ENCODE measurements around the gene SH2D7.
A peak's percentile ranks its signal among the peaks of the same experiment; 100 is the strongest.

The SH2D7 gene

DNA sequence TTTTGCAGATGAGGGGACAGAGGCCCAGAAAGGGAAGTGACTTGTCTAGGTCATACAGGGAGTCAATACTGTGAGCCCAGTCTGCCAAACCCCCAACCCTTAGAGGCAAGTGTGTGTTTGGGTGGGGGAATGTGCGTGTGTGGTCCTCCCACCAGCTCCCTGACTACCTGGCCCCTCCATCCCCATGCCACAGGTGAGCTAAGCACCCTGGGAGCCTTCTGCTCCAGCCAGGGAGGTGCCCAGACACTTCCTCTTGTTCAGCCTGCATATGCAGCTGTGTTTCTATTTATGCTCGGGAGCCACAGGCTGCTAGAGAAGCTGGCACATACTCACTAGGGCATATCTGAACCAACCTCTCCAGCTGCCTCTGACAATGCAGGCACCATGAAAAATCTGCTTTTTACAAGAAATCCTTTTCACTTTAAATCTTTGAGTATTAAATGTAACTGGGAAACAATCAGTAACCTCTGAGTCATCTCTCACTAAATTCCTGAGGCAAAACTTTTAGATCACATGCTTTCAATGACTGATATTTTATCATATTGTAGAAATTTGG lies 35.6 kb upstream of the SH2D7 start:
- Histone ChIP-seq H3K9ac (ENCODE audit: insufficient read length) (no peak overlapping the region), H3K4me3 (no peak overlapping the region), H3K9me3 (ENCODE audit: low read depth, low read length) (no peaks in the 10 kb centered on the region), H3K27ac (peak overlapping the region; percentile 28; the same call in 1 of the 2 replicates), H3K36me3 (ENCODE audit: insufficient read depth, low read length) (peaks cover 42% of the 10 kb centered on the region)
- no peak for TF ChIP-seq EZH2 (IDR thresholded peaks at IDR 0.05)
- no peak for TF ChIP-seq FOXP2 (optimal IDR thresholded peaks at IDR 0.05; ENCODE audit: control extremely low read depth, extremely low read length, insufficient read depth)
- no peak for TF ChIP-seq POLR2AphosphoS5 (IDR thresholded peaks at IDR 0.05; ENCODE audit: borderline replicate concordance, low read depth, low read length)
- no peak for DNase-seq (ENCODE audit: low read depth, low spot score)

DNA sequence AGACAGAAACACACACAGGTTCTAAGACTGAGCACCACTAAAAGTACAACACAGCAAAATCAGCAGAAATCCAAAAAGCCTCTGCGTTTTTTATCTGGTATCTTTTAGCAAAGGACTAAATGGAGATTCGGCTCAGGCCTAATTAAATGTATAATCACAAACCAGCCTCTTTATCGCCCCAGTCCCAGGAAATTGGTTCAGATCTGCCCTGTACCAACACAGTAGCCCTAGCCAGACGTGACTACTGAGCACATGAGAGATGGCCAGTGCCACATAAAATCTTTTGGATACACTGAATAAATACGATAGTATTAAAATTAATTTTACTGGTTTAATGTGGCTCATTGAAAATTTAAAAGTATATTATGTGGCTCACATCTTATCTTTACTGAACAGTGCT lies 34.6 kb upstream of the SH2D7 start:
- Histone ChIP-seq H3K27ac (peak overlapping the region; percentile 77), H3K36me3 (ENCODE audit: insufficient read depth, low read length) (peaks cover 33% of the 10 kb centered on the region), H3K4me3 (no peak overlapping the region), H3K9ac (ENCODE audit: insufficient read length) (peak overlapping the region; percentile 41), H3K9me3 (ENCODE audit: low read depth, low read length) (no peaks in the 10 kb centered on the region)
- DNase-seq (ENCODE audit: low read depth, low spot score): no peak
- no peak for TF ChIP-seq FOXP2 (optimal IDR thresholded peaks at IDR 0.05; ENCODE audit: control extremely low read depth, extremely low read length, insufficient read depth)
- no peak for TF ChIP-seq EZH2 (IDR thresholded peaks at IDR 0.05)
- TF ChIP-seq POLR2AphosphoS5 (IDR thresholded peaks at IDR 0.05; ENCODE audit: borderline replicate concordance, low read depth, low read length): no peak

DNA sequence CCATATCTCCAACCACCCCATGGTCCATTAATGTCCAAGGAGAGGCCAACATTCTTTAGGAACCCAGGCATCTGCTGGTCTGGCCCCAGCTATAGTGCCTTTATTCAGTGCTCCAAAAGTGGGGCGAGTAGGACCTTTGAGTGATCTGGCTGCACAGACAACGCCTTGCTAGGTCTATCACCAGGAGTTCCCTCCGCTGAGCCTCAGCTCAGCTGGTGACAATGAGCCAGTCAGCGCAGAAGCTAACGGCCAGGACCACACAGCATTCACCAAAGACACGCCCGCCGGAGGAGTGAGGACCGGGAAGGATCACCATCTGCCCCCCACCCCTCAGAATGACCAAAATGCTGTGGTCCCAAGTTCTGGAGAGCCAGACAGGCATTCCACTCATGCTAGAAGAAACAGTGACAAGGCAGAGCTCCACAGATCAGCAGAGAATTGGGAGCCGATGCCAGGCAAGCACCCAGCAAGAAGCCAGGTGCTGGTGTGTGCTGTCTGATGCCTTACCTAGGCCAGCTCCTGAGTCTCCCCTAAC lies 33.9 kb upstream of the SH2D7 start:
- Histone ChIP-seq H3K9me3 (ENCODE audit: low read depth, low read length) (no peaks in the 10 kb centered on the region), H3K9ac (ENCODE audit: insufficient read length) (no peak overlapping the region), H3K27ac (peak overlapping the region; percentile 77), H3K4me3 (no peak overlapping the region), H3K36me3 (ENCODE audit: insufficient read depth, low read length) (peaks cover 26% of the 10 kb centered on the region)
- DNase-seq (ENCODE audit: low read depth, low spot score): no peak
- TF ChIP-seq POLR2AphosphoS5 (IDR thresholded peaks at IDR 0.05; ENCODE audit: borderline replicate concordance, low read depth, low read length) (no peak), EZH2 (IDR thresholded peaks at IDR 0.05) (no peak), FOXP2 (optimal IDR thresholded peaks at IDR 0.05; ENCODE audit: control extremely low read depth, extremely low read length, insufficient read depth) (no peak)

DNA sequence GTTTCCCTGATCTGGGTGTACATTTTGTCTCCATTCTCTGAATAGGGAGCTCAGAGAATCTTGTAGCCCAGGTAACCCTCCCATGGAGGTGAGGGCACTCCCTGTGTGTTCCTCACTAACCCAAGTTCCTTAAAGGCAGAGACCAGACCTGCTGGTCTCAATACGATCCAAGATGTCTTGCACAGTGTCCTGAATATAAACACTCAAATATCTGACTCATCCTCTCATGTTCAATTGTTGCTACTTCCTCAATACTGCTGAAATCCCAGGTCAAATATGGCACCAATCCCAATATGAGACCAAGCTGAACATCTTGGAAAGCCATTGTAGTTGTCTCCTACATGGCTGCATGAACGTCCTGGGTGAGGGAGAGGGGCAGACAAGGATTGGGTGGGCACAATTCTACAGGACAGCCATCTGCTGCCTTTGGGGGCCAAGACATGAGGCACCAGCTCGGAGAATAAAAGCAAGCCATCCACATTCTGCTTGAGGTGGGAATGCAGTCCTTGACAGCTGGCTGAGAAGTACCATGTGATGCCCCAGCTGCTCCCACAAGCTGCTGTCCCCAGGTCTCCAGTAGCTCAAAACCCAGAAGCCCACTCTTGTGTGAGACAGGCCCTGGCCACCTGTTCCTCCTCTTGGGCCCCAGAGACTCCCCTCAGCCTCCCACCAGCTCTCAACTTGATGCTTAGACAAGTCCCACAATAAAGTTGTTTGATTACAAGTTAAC lies 33.1 kb upstream of the SH2D7 start:
- no peak overlapping the region for H3K9ac ChIP-seq (ENCODE audit: insufficient read length)
- H3K27ac ChIP-seq: no peak overlapping the region
- DNase-seq (ENCODE audit: low read depth, low spot score): no peak

DNA sequence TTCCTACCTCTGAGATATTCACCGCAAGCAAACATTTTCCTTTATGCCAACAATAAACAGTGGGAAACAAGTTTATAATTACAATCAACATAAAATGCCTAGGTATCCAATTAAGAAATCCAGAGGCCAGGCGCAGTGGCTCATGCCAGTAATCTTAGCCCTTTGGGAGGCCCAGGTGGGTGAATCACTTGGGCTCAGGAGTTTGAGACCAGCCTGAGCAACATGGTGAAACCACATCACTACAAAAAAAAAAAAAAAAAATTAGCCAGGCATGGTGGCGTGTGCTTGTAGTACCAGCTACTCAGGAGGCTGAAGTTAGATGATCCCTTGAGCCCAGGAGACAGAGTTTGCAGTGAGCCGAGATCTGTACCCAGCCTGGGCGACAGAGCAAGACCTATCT lies 32.1 kb upstream of the SH2D7 start:
- Histone ChIP-seq H3K9me3 (ENCODE audit: low read depth, low read length) (no peaks in the 10 kb centered on the region), H3K27ac (no peak overlapping the region), H3K36me3 (ENCODE audit: insufficient read depth, low read length) (peaks cover 8% of the 10 kb centered on the region; the same call in 1 of the 2 replicates), H3K9ac (ENCODE audit: insufficient read length) (no peak overlapping the region), H3K4me3 (no peak overlapping the region)
- TF ChIP-seq FOXP2 (optimal IDR thresholded peaks at IDR 0.05; ENCODE audit: control extremely low read depth, extremely low read length, insufficient read depth) (no peak), EZH2 (IDR thresholded peaks at IDR 0.05) (no peak), POLR2AphosphoS5 (IDR thresholded peaks at IDR 0.05; ENCODE audit: borderline replicate concordance, low read depth, low read length) (no peak)
- no peak for DNase-seq (ENCODE audit: low read depth, low spot score)

More for the DNA sequence above, 33.1 kb upstream of the SH2D7 start:
- peaks cover 18% of the 10 kb centered on the region for H3K36me3 ChIP-seq (ENCODE audit: insufficient read depth, low read length)
- no peak for TF ChIP-seq FOXP2 (optimal IDR thresholded peaks at IDR 0.05; ENCODE audit: control extremely low read depth, extremely low read length, insufficient read depth)
- TF ChIP-seq EZH2 (IDR thresholded peaks at IDR 0.05): no peak
- no peak for TF ChIP-seq POLR2AphosphoS5 (IDR thresholded peaks at IDR 0.05; ENCODE audit: borderline replicate concordance, low read depth, low read length)
- no peaks in the 10 kb centered on the region for H3K9me3 ChIP-seq (ENCODE audit: low read depth, low read length)
- H3K4me3 ChIP-seq: no peak overlapping the region

DNA sequence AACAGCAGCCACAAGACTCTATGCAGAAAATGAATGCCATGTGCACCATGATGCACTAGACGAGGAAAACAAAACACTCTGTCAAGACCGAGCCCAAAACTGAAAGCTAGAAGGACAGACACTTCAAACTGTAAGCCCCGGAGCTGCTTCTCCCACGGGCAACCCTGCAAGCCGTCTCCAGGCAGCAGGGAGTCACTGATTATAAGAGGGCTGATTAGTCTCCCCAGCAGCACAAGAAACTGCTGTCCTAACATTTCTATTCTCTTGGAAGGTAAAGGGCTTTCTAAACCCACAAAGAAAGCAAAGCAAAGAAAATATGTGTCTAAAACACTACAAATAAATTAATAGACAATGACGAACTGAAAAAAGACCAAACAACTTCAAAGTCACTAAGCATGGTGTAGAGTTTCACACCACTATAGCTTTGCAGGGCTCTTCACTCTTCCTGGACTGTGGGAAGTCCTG lies 30.4 kb upstream of the SH2D7 start:
- Histone ChIP-seq H3K27ac (peak overlapping the region; percentile 57), H3K9ac (ENCODE audit: insufficient read length) (peak overlapping the region; percentile 54), H3K4me3 (peak overlapping the region; percentile 48), H3K36me3 (ENCODE audit: insufficient read depth, low read length) (peaks cover 9% of the 10 kb centered on the region; the same call in 1 of the 2 replicates), H3K9me3 (ENCODE audit: low read depth, low read length) (no peaks in the 10 kb centered on the region)
- no peak for DNase-seq (ENCODE audit: low read depth, low spot score)
- TF ChIP-seq POLR2AphosphoS5 (IDR thresholded peaks at IDR 0.05; ENCODE audit: borderline replicate concordance, low read depth, low read length) (no peak), FOXP2 (optimal IDR thresholded peaks at IDR 0.05; ENCODE audit: control extremely low read depth, extremely low read length, insufficient read depth) (peak; percentile 68), EZH2 (IDR thresholded peaks at IDR 0.05) (no peak)

DNA sequence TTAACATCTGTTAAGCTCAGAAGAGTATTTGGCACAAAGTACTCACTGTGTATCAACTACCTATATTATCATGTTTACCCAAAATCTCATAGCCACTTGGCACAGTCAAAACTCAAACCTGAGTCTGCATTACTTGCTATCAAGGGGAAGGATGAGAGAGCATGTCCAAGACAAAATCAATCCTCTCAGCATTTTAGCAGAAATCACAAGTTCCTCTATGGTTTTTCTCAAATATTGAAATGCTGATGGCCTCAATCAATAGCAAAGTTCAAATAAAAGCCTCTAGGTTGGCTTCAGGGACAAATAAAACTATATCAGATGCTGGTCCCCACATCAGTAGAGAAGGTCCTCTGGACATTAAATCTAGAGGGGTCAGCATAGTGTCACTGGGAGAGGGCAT lies 29.1 kb upstream of the SH2D7 start:
- TF ChIP-seq FOXP2 (optimal IDR thresholded peaks at IDR 0.05; ENCODE audit: control extremely low read depth, extremely low read length, insufficient read depth) (no peak), POLR2AphosphoS5 (IDR thresholded peaks at IDR 0.05; ENCODE audit: borderline replicate concordance, low read depth, low read length) (no peak), EZH2 (IDR thresholded peaks at IDR 0.05) (no peak)
- DNase-seq (ENCODE audit: low read depth, low spot score): no peak
- Histone ChIP-seq H3K9me3 (ENCODE audit: low read depth, low read length) (no peaks in the 10 kb centered on the region), H3K27ac (peak overlapping the region; percentile 63; the same call in 1 of the 2 replicates), H3K36me3 (ENCODE audit: insufficient read depth, low read length) (peaks cover 9% of the 10 kb centered on the region; the same call in 1 of the 2 replicates), H3K4me3 (no peak overlapping the region), H3K9ac (ENCODE audit: insufficient read length) (no peak overlapping the region)

DNA sequence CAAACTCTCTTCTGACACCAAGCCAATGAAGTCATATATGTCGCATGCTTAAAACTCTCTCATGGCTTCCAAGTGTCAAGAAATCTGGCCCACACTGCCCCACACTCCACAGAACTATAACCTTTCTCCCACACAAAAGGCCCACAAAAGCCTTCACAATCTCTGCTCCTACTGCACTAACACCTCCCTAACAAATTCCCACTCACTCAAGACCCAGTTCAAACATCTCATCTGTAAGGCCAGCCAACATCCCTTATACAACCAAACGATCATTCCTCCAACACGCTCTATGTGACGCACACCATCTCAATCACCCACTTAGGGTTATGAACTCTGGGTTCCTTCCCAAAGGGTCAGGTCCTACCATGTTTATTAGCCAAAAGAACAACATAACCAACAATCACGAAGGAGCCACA lies 28.4 kb upstream of the SH2D7 start:
- H3K9ac ChIP-seq (ENCODE audit: insufficient read length): no peak overlapping the region
- peak overlapping the region; percentile 63 for H3K27ac ChIP-seq
- H3K36me3 ChIP-seq (ENCODE audit: insufficient read depth, low read length): peaks cover 9% of the 10 kb centered on the region; the same call in 1 of the 2 replicates
- H3K4me3 ChIP-seq: no peak overlapping the region
- H3K9me3 ChIP-seq (ENCODE audit: low read depth, low read length): no peaks in the 10 kb centered on the region
- DNase-seq (ENCODE audit: low read depth, low spot score): no peak
- no peak for TF ChIP-seq FOXP2 (optimal IDR thresholded peaks at IDR 0.05; ENCODE audit: control extremely low read depth, extremely low read length, insufficient read depth)
- no peak for TF ChIP-seq POLR2AphosphoS5 (IDR thresholded peaks at IDR 0.05; ENCODE audit: borderline replicate concordance, low read depth, low read length)
- TF ChIP-seq EZH2 (IDR thresholded peaks at IDR 0.05): no peak

Data from SK-N-MC (cell line).